IMR-90 (cell line): ENCODE data around the gene NFASC. TPM values are rescaled to one million over a fixed set of nuclear protein-coding genes. Genes with fewer than 3 reads are reported as not detected.

ENCODE experiments used
- ATAC-seq: fragments of 200-7000 bp; cut with Tn5 transposase; 2 replicates; pipeline ENCODE4 v1.9.1; 2020; ENCODE audit warnings: low read depth, mild to moderate bottlenecking, moderate library complexity
- BruUV-seq: library from RNA; stranded (reverse); fragments of 400-500 nt; replicated peaks from 2 replicates; lab custom pipeline; 2021; lab: Mats Ljungman, UMichigan
- CTCF ChIA-PET: fragments of 300-600 bp; formaldehyde crosslinking; extraction: SDS; loops from one replicate; lab custom pipeline; 2021; ENCODE audit warnings: antibody characterized with exemption; lab: Yijun Ruan, JAX
- POLR2A ChIA-PET: fragments of 300-600 bp; sonication (Branson Sonifier 250); formaldehyde crosslinking; loops from one replicate; lab custom pipeline; 2022; ENCODE audit warnings: antibody characterized with exemption; ENCODE audit not compliant: unreplicated experiment; lab: Charles Lee
- DNase-seq: peaks from one replicate; pipeline ENCODE4 v3.0.0; 2013
- H2AFZ ChIP-seq: replicated peaks from 2 replicates; pipeline ENCODE3; 2013; ENCODE audit warnings: low read length, mild to moderate bottlenecking; ENCODE audit not compliant: poor library complexity
- H2AK5ac ChIP-seq: 2 replicates; pipeline ENCODE4 v1.6.1; 2013; ENCODE audit warnings: low read depth, low read length, inconsistent platforms
- H2AK9ac ChIP-seq: replicated peaks from 2 replicates; pipeline ENCODE3; 2013; ENCODE audit warnings: mild to moderate bottlenecking, low read depth, low read length, moderate library complexity; ENCODE audit not compliant: poor library complexity
- H2BK120ac ChIP-seq: 2 replicates; pipeline ENCODE4 v1.6.1; 2013; ENCODE audit warnings: low read depth, low read length, inconsistent platforms
- H2BK15ac ChIP-seq: 3 replicates; pipeline ENCODE4 v1.6.1; 2013; ENCODE audit warnings: low read depth, low read length, inconsistent platforms
- H2BK20ac ChIP-seq: 2 replicates; pipeline ENCODE4 v1.6.1; 2013; ENCODE audit warnings: low read depth, mild to moderate bottlenecking, inconsistent platforms, low read length, moderate library complexity
- H2BK5ac ChIP-seq: 2 replicates; pipeline ENCODE4 v1.6.1; 2013; ENCODE audit warnings: mild to moderate bottlenecking, low read depth, low read length, inconsistent platforms; ENCODE audit not compliant: poor library complexity, severe bottlenecking
- H3K14ac ChIP-seq: replicated peaks from 2 replicates; pipeline ENCODE4 v1.6.1; 2013; ENCODE audit warnings: low read depth, low read length, inconsistent platforms
- H3K18ac ChIP-seq: 2 replicates; pipeline ENCODE4 v1.6.1; 2013; ENCODE audit warnings: low read depth, low read length, control low read depth
- H3K23ac ChIP-seq: 2 replicates; pipeline ENCODE4 v1.6.1; 2013; ENCODE audit warnings: low read depth, low read length, inconsistent platforms
- H3K27ac ChIP-seq: 2 replicates; pipeline ENCODE4 v1.5.1; 2013; ENCODE audit warnings: mild to moderate bottlenecking, control low read depth, low read length; ENCODE audit not compliant: insufficient read depth
- H3K27me3 ChIP-seq: 2 replicates; pipeline ENCODE4 v1.6.1; 2013; ENCODE audit warnings: low read length; ENCODE audit not compliant: control insufficient read depth, insufficient read depth
- H3K36me3 ChIP-seq: 2 replicates; pipeline ENCODE4 v1.6.1; 2013; ENCODE audit warnings: low read length, mixed read lengths; ENCODE audit not compliant: control insufficient read depth, insufficient read depth
- H3K4ac ChIP-seq: 2 replicates; pipeline ENCODE4 v1.6.1; 2013; ENCODE audit warnings: low read depth, low read length, inconsistent platforms
- H3K4me1 ChIP-seq: 2 replicates; pipeline ENCODE4 v1.6.1; 2013; ENCODE audit warnings: low read length, mixed read lengths; ENCODE audit not compliant: control insufficient read depth, insufficient read depth
- H3K4me2 ChIP-seq: 2 replicates; pipeline ENCODE4 v1.6.1; 2013; ENCODE audit warnings: low read depth, mild to moderate bottlenecking, control low read depth, low read length, moderate library complexity
- H3K4me3 ChIP-seq: 2 replicates; pipeline ENCODE4 v1.5.1; 2013; ENCODE audit warnings: low read depth, mild to moderate bottlenecking, control low read depth, low read length, moderate library complexity; ENCODE audit not compliant: insufficient read depth
- H3K56ac ChIP-seq: 2 replicates; pipeline ENCODE4 v1.6.1; 2013; ENCODE audit warnings: low read length, inconsistent platforms; ENCODE audit not compliant: insufficient read depth; ENCODE audit errors: extremely low read depth
- H3K79me1 ChIP-seq, 2 experiments: 2 replicates each; pipeline ENCODE4 v1.6.1; 2013; ENCODE audit warnings: low read length in 2 of 2, inconsistent platforms in 1 of 2, low read depth in 1 of 2
- H3K9ac ChIP-seq: 2 replicates; pipeline ENCODE4 v1.6.1; 2013; ENCODE audit warnings: low read depth, low read length, control low read depth
- H3K9me1 ChIP-seq: 2 replicates; pipeline ENCODE4 v1.6.1; 2013; ENCODE audit warnings: low read length, inconsistent platforms; ENCODE audit not compliant: insufficient read depth
- H3K9me3 ChIP-seq: 2 replicates; pipeline ENCODE4 v1.6.1; 2013; ENCODE audit warnings: low read length; ENCODE audit not compliant: control insufficient read depth, insufficient read depth
- H4K20me1 ChIP-seq: 2 replicates; pipeline ENCODE4 v1.6.1; 2013; ENCODE audit warnings: low read length, inconsistent platforms; ENCODE audit not compliant: insufficient read depth
- H4K5ac ChIP-seq: 2 replicates; pipeline ENCODE4 v1.6.1; 2013; ENCODE audit warnings: mild to moderate bottlenecking, low read depth, low read length, control low read depth
- H4K8ac ChIP-seq, 2 experiments: 2 replicates each; pipeline ENCODE4 v1.6.1; 2013; ENCODE audit warnings: low read depth in 2 of 2, low read length in 2 of 2, control low read depth in 1 of 2, inconsistent platforms in 1 of 2
- H4K91ac ChIP-seq: 2 replicates; pipeline ENCODE4 v1.6.1; 2013; ENCODE audit warnings: low read depth, low read length, inconsistent platforms; ENCODE audit not compliant: insufficient read depth
- BHLHE40 ChIP-seq: fragments of 150-350 bp; IDR thresholded peaks from 2 replicates; pipeline ENCODE4 v1.6.1; 2016; ENCODE audit warnings: mild to moderate bottlenecking, low read depth, low read length
- CEBPB ChIP-seq: IDR thresholded peaks from 2 replicates; pipeline ENCODE4 v1.6.1; 2012; ENCODE audit warnings: low read depth, low read length, improper control_type of control experiment
- CHD1 ChIP-seq: IDR thresholded peaks from 2 replicates; pipeline ENCODE4 v1.6.1; 2012; ENCODE audit warnings: low read depth, low read length, improper control_type of control experiment
- MXI1 ChIP-seq: IDR thresholded peaks from 2 replicates; pipeline ENCODE4 v1.6.1; 2012; ENCODE audit warnings: low read depth, mild to moderate bottlenecking, low read length, moderate library complexity, borderline replicate concordance
- RAD21 ChIP-seq: IDR thresholded peaks from 2 replicates; pipeline ENCODE4 v1.6.1; 2012; ENCODE audit warnings: low read length, improper control_type of control experiment
- RFX5 ChIP-seq: IDR thresholded peaks from 2 replicates; pipeline ENCODE4 v1.8.0; 2012; ENCODE audit warnings: low read depth, mild to moderate bottlenecking, low read length, moderate library complexity
- WGBS, 2 experiments: methylation state at CpG; one replicate each; pipeline versions ENCODE4 v1.1.5 to v1.1.7; 2013; ENCODE audit warnings: missing lambda C conversion rate in 2 of 2; ENCODE audit not compliant: insufficient read length in 1 of 2; ENCODE audit errors: extremely low coverage in 2 of 2; 5-methylcytosine and 5-hydroxymethylcytosine counted together
- dilution Hi-C: fragments of 300-500 bp; cut with HindIII; formaldehyde crosslinking; loops from one replicate; pipeline ENCODE4 v1.14.3; 2018; ENCODE audit warnings: low sequenced_read_pairs; ENCODE audit not compliant: unreplicated experiment
- in situ Hi-C: fragments of 300-500 bp; cut with MboI; formaldehyde crosslinking; loops from 3 replicates; pipeline ENCODE4 v1.14.3; 2019; ENCODE audit warnings: low sequenced_read_pairs, inconsistent platforms, mixed read lengths
- intact Hi-C: fragments of 100-400 bp; cut with micrococcal nuclease; formaldehyde crosslinking; loops from 2 replicates; pipeline ENCODE4 v1.10.0; 2022
- polyA plus RNA-seq, 3 experiments: library from polyadenylated mRNA; depleted of rRNA; stranded (reverse); fragments of >200 nt; gene quantifications; 2 replicates each; pipeline ENCODE4 v1.2.3, GENCODE V29; 2012; ENCODE audit warnings: low replicate concordance in 1 of 3
- total RNA-seq: library from RNA; depleted of rRNA; stranded (reverse); fragments of >200 nt; gene quantifications from 2 replicates; pipeline ENCODE4 v1.2.3, GENCODE V29; 2012

NFASC gene
- total and polyA plus RNA-seq, 2 of the 4 experiments (the other 2 are of a cell fraction), result 0.18 to 0.79 TPM

DNA sequence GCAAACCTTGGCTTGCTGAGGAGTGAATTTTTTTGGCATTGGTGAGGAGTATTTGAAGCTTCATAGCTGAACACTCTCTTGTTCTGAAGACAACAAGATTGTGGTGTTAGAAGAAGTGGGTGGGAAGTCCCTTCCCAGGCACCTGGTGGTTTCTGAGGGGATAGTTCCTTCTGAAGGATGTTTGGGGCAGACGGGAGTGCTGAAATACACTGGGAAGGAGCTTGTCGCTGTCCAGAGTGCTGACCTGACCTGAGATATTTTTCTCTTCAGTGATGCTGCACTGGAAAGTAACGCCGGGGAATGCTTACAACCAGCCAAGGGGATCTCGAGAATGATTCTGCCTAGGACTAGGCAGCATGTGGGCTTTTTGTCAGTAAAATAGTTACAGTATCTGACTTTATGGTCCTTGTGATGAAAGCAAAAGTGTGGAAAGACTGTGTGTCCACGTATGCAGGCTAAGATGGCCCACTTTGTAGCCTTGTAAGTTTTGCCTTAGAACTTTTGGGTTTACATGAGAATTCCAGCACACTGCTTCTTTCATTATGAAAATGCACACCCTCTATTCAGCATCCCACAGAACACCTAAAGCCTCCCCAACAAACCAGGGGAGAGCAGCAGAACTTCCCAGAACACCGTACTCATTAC lies 33.1 kb upstream of the NFASC start:
- Histone ChIP-seq H3K79me1 (no peaks in the 10 kb centered on the region), H3K18ac (no peak overlapping the region), H2AK9ac (no peak overlapping the region), H3K9ac (no peak overlapping the region), H4K8ac (no peak overlapping the region), H2BK15ac (no peak overlapping the region), H2AK5ac (no peak overlapping the region), H3K23ac (no peak overlapping the region), H3K36me3 (no peaks in the 10 kb centered on the region), H3K4ac (no peak overlapping the region), H2BK20ac (no peak overlapping the region), H3K9me3 (no peaks in the 10 kb centered on the region), H2AFZ (no peak overlapping the region), H4K20me1 (no peaks in the 10 kb centered on the region), H3K4me3 (no peak overlapping the region), H3K56ac (no peak overlapping the region), H3K4me1 (no peaks in the 10 kb centered on the region), H3K14ac (no peak overlapping the region), H3K9me1 (no peaks in the 10 kb centered on the region), H3K4me2 (no peak overlapping the region), H2BK5ac (no peak overlapping the region), H4K91ac (no peak overlapping the region), H3K27me3 (peaks cover 1% of the 10 kb centered on the region; the same call in 1 of the 2 replicates), H4K5ac (no peak overlapping the region), H2BK120ac (no peak overlapping the region), H3K27ac (no peak overlapping the region)
- POLR2A ChIA-PET, result no interaction called here
- intact Hi-C loops (no loop called here), in situ Hi-C loops (no loop called here), dilution Hi-C loops (no loop called here)
- DNase-seq, result peak; percentile 52
- peak; percentile 91 for ATAC-seq
- no peak for TF ChIP-seq RAD21
- no peak for TF ChIP-seq CHD1
- no peak for TF ChIP-seq CEBPB
- no peak for TF ChIP-seq BHLHE40
- no peak for TF ChIP-seq RFX5
- no peak for TF ChIP-seq MXI1
- 8% methylated on average over 5 of the region's 7 CpGs; no CpG with 5 or more reads in 1 of the 2 experiments for WGBS, 2 experiments
- BruUV-seq, result no TSS peak
- CTCF ChIA-PET, result interaction anchor here (0.9 kb wide), 1 partner anchor 46 kb away, joined by 3 read pairs; no protein-coding TSS in a partner anchor
